ENCODE measurements around the gene C1orf50.

GRCh38 chr1:42737986-42738677 is 28.9 kb upstream of the C1orf50 start:
- TF ChIP-seq SUZ12 (IDR thresholded peaks at IDR 0.05; ENCODE audit: extremely low read depth, insufficient read depth, insufficient read length): no peak
- no peak for TF ChIP-seq YY1 (IDR thresholded peaks at IDR 0.05; ENCODE audit: insufficient read depth, insufficient read length)
